NCI-H460 (cell line): ENCODE measurements around the gene CTSK. TPM values are rescaled to one million over a fixed set of nuclear protein-coding genes. Genes with fewer than 3 reads are reported as not detected.
"Not testable (repeated sequence)": the region's sequence is repeated elsewhere in the genome, so short reads cannot be mapped to it uniquely, and the experiment has no call there.

Source experiments
- DNase-seq: peaks from one replicate; pipeline ENCODE4 v3.0.0-alpha.2; 2016; ENCODE audit warnings: low read depth; ENCODE audit errors: extremely low read depth
- polyA plus RNA-seq: library from polyadenylated mRNA; depleted of rRNA; stranded (reverse); fragments of >200 nt; gene quantifications from 2 replicates; pipeline ENCODE4 v1.2.3, GENCODE V29; 2014; cell fraction: nucleus; rRNA removed
- total RNA-seq: library from RNA; depleted of rRNA; stranded (reverse); fragments of >200 nt; shearing (Covaris generic); gene quantifications from 2 replicates; pipeline ENCODE4 v1.2.3, GENCODE V29; 2014; rRNA removed

CTSK gene
- total RNA-seq = 2.7 and 4.5 TPM in 2 replicates
- 7.8 and 12.2 TPM in 2 replicates for polyA plus RNA-seq

DNA sequence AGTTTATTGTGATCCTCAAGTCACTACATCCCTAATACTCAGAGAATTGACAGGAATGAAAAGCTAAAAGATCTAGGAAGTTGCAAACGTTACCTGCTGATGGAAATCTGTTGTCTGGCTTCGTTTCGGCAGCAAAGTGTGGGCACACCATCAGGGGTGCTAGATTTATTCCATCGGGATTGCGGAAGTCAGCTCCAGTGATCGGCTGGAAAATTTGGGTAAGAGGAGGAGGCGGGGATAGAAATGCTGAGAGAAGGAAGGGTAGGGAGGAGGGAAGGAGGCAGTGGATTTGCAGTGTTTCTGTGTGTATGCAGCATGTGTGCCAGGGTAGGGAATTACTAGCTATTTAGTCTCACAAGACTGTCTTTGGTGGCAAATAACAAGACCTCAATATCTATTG lies at the start of gene CTSK:
Gene CTSK, minus strand, starts transcription at position 140 of the 400 bp plus-strand sequence. CDS start 1,455 bp downstream, outside the sequence.
- no peak for DNase-seq

GRCh38 chr1:150852734-150853133 lies 44.7 kb upstream of the CTSK start:
- DNase-seq = not testable (repeated sequence)

DNA sequence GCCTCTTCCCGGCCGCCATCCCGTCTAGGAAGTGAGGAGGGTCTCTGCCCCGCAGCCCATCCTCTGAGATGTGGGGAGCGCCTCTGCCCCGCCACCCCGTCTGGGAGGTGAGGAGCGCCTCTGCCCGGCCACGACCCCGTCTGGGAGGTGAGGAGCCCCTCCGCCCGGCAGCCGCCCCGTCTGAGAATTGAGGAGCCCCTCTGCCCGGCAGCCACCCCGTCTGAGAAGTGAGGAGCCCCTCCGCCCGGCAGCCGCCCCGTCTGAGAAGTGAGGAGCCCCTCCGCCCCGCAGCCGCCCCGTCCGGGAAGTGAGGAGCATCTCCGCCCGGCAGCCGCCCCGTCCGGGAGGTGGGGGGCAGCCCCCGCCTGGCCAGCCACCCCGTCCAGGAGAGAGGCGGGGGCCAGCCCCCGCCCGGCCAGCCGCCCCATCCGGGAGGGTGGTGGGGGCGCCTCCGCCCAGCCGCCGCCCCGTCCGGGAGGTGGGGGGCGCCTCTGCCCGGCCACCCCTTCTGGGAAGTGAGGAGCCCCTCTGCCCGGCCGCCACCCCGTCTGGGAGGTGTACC lies 42.8 kb upstream of the CTSK start:
- DNase-seq = not testable (repeated sequence)

DNA sequence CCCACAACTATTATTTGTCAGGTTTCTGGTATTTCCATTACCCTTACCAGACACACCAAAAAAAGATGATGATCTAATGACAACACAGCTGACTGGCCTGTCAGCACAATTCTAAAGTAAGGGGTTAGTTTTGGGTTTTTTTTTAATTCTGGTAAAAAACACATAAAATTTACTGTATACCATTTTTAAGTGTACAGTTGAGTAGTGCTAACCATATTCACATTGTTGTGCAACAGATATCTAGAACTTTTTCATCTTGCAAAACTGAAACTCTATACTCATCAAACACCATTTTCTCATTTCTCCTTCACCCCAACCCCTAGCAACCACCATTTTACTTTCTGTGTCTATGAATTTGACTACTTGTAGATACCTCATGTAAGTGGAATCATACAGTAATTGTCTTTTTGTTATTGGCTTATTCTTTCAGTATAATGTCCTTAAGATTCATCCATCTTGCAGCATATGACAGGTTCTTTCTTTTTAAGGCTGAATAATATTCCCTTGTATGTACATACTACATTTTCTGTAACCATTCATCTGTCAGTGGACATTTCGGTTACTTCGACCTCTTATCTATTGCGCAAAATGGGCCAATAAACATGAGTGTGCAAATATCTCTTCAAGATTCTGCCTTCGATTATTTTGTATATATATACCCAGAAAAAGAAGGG lies 38.5 kb upstream of the CTSK start:
- no peak for DNase-seq

GRCh38 chr1:150843474-150843873 lies 35.4 kb upstream of the CTSK start:
- DNase-seq = no peak

- DNase-seq = no peak
These were observed 34.9 kb upstream of the CTSK start for GRCh38 chr1:150842964-150843363.

DNA sequence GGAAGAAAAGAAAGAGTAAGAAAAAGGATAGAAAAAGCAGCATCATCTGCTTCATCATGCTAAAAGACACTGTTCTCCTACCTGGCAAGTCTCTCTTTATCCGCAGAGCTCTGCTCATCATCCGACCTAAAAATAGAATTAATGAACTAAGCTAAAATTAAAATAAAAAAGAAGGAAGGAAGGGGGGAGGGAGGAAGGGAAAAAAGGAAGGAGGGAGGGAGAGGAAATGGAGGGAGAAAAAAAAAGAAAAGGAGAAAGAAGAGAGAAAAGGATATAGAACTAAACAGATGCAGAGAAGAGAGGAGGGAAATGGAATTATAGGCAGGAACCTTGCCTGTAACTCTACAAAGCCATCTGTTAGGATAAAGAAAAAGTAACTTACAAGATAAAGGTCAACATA lies 34.3 kb upstream of the CTSK start:
- no peak for DNase-seq

DNA sequence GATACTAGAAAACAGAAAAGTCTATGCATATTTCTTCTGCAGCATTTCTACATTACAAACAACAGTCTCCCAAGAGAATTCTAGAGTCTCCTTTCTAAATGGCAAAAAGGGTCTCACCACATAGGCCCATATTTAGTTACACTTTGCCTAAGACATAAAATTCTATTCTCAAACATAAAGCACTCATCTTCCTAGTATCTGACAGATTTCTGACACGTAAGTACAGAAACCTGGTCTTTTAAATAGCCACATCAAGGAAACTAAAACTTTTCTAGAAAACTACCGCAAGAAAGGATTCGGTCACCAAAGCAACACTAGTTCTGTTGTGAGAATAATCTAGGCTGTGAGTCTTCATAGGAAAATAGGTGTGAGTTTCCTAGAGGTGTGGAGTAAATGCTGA lies 33.6 kb upstream of the CTSK start:
- DNase-seq = no peak

- not testable (repeated sequence) for DNase-seq
These were observed 32.8 kb upstream of the CTSK start for GRCh38 chr1:150840850-150841249.

DNA sequence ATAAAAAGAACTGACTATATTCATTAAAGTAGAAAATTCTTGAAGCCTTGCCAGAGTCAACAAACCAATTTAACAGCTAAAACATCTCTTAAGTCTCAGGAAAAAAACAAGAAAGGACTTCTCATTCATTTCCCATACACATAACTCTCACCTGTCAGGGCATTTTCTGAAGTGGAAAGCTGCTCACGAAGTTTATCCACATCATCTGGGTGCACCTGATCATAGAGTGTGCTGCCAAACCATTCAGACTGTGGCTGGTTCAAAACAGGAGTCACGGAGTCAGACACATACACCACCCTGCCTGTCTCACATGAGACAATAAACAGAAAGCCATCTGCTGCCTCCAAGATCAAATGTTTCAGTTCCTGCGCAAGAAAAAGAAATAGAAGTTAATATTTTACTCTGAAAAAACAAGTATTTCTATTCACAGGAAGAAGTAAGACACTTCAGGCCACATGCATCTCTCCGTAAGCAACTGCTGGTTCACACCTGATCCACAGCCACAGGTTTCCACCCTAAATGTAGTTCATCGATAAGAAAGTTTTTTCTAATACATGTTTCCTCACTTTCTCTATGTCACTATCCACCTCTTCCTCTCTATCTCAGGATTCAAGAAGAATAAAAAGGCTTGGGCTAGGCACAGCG lies 28.2 kb upstream of the CTSK start:
- no peak for DNase-seq

DNA sequence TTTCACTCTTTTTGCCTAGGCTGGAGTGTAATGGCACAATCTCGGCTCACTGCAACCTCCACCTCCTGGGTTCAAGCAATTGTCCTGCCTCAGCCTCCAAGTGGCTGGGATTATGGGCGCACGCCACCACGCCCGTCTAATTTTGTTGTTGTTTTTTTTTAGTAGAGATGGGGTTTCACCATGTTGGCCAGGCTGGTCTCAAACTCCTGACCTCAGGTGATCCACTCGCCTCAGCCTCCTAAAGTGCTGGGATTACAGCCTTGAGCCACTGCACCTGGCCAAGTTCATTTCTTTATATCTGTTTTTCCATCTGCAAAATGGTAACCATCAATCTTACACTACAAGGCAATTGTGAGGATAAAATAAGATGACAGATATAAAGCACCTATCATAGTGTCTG lies 25.9 kb upstream of the CTSK start:
- DNase-seq = not testable (repeated sequence)

DNA sequence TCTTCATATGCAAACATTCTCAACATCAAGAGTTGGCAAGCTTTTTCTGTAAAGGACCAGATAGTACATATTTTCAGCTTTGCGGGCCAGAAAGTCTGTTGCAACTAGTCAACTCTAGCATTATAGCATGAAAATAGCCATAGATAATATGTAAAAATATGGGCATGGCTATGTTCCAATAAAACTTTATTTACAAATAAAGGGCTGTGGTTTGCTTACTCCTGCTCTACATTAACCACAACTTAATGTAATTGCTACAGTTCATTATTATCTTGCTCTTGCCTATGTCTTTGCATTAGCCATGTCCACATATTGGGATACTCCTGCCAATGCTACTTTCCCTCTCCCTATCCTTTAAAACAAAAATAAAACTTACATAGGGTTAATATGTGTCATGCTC lies 24.5 kb upstream of the CTSK start:
- no peak for DNase-seq

GRCh38 chr1:150829751-150830150 lies 21.7 kb upstream of the CTSK start:
- no peak for DNase-seq

- no peak for DNase-seq
These were observed 18.2 kb upstream of the CTSK start for GRCh38 chr1:150826299-150826698.

DNA sequence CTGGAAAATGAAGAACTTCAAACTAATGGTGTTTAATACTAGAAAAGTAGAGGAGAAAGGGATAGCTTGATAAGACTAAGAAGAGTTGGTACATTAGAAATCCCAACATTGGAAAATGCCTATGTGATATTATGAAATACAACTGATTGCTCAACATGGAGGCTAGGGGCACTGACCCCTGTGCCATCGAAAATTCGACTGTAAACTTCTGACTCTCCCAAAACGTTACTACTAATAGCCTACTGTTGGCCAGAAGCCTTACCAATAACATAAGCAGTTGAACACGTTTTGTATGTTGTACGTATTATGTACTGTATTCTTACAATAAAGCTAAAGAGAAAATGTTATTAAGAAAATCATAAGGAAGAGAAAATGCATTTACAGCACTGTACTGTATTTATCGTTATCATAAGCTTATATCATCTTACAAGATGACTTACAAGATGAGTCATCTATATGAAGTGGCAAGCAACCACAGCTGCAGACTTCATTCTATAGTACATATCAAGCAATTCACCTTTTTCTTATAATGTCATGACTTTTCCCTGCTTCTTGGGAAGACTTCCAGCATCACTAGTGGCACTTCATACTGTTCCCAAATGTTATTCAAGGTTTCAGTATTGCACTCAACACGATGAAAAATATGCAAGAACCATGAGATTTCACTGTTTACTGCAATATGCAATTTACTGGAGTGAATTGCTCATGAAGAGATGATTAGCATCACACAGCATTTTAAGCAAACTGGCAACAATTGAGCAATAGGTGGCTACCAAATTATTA lies 12.9 kb upstream of the CTSK start:
- no peak for DNase-seq

DNA sequence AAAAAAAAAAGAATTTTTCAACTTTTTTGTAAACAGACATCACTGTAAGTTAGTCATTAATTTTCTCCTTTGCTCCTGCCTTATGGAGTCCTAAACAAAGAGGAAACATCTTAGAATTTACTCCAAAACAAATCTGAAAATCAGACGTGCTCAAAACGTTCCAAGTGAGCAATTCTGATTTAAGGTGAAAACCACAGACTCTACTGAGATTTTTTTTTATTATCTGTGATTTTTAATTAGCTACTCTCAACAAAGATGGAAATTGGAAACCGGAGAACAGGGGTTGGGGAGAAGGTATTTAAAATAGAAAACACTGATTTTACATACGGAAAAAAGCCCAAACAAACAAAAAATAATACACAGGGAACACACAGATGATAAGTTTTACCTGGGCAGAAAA lies 7.8 kb upstream of the CTSK start:
- no peak for DNase-seq

- DNase-seq = peak; percentile 71
These were observed 5.1 kb upstream of the CTSK start for GRCh38 chr1:150813028-150813707.

GRCh38 chr1:150810958-150811659 lies 3.0 kb upstream of the CTSK start:
- no peak for DNase-seq

GRCh38 chr1:150809651-150810050 lies 1.6 kb upstream of the CTSK start:
- DNase-seq = no peak

DNA sequence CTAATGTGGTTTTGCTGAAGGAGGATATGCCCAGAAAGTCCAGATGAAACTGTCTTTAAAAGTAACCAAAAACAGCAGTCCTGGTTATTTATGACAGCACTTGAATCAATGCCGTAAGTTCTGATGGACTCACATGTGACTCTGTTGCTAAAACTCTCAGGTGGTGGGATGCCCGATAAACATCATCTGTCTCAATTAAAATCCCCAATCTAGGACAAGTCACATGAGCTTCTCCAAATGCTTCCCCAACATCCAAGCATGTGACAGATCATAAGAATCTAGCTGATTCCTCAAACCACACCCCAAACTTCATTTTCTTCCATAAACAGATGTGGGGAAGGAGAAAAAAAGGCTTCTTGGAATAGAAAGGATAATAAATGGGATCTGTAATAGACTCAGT lies 786 bp upstream of the CTSK start:
- DNase-seq = no peak
